HepG2 (cell line): ENCODE data around the gene TMEM250. TPM values are rescaled to one million over a fixed set of nuclear protein-coding genes. Genes with fewer than 3 reads are reported as not detected.

Source experiments
- ARHGAP35 ChIP-seq: sonication (generic); formaldehyde crosslinking; IDR thresholded peaks from 2 replicates; pipeline ENCODE4 v1.9.0; 2022; ENCODE audit warnings: mild to moderate bottlenecking, inconsistent platforms, moderate library complexity, missing genetic modification reagents, borderline replicate concordance
- ARID2 ChIP-seq: sonication (generic); formaldehyde crosslinking; IDR thresholded peaks from 2 replicates; pipeline ENCODE4 v1.8.1; 2022; ENCODE audit warnings: mild to moderate bottlenecking, missing genetic modification reagents, borderline replicate concordance
- DZIP1 ChIP-seq: sonication (generic); formaldehyde crosslinking; IDR thresholded peaks from 2 replicates; pipeline ENCODE4 v1.5.0; 2020; ENCODE audit warnings: mild to moderate bottlenecking, missing genetic modification reagents
- ELF4 ChIP-seq: sonication (generic); formaldehyde crosslinking; IDR thresholded peaks from 2 replicates; pipeline ENCODE4 v1.5.0; 2020; ENCODE audit warnings: missing genetic modification reagents, mild to moderate bottlenecking, moderate library complexity, borderline replicate concordance
- GZF1 ChIP-seq: sonication (generic); formaldehyde crosslinking; IDR thresholded peaks from 2 replicates; pipeline ENCODE4 v1.5.1; 2020; ENCODE audit warnings: mild to moderate bottlenecking, missing genetic modification reagents
- IRF9 ChIP-seq: sonication (generic); formaldehyde crosslinking; IDR thresholded peaks from 2 replicates; pipeline ENCODE4 v1.8.0; 2022; ENCODE audit warnings: missing genetic modification reagents, mild to moderate bottlenecking, borderline replicate concordance
- PRDM4 ChIP-seq: sonication (generic); formaldehyde crosslinking; IDR thresholded peaks from 2 replicates; pipeline ENCODE4 v1.9.0; 2021; ENCODE audit warnings: missing genetic modification reagents, borderline replicate concordance
- SOX5 ChIP-seq: IDR thresholded peaks from 2 replicates; pipeline ENCODE4 v1.6.1; 2016; ENCODE audit warnings: borderline replicate concordance
- SRY ChIP-seq: sonication (generic); formaldehyde crosslinking; IDR thresholded peaks from 2 replicates; pipeline ENCODE4 v1.8.0; 2022; ENCODE audit warnings: mild to moderate bottlenecking, missing genetic modification reagents
- ZNF33B ChIP-seq: sonication (generic); formaldehyde crosslinking; IDR thresholded peaks from 2 replicates; pipeline ENCODE4 v1.5.1; 2020; ENCODE audit warnings: mild to moderate bottlenecking, missing genetic modification reagents
- ZNF746 ChIP-seq: sonication (generic); formaldehyde crosslinking; IDR thresholded peaks from 2 replicates; pipeline ENCODE4 v1.8.0; 2022; ENCODE audit warnings: mild to moderate bottlenecking, missing genetic modification reagents
- polyA plus RNA-seq, 8 experiments: library from polyadenylated mRNA; depleted of rRNA in 3 of 8; stranded (reverse) in 7 of 8; unstranded in 1 of 8; fragments of >200 nt; fragmentation: Illumina TruSeq in 4 of 8; extraction: Trizol in 4 of 8; gene quantifications; 2 replicates each; pipeline versions ENCODE4 v1.2.1 to v1.2.3, GENCODE V29; 2011 to 2016; ENCODE audit warnings: low read depth in 4 of 8, missing spikeins in 1 of 8, mixed read lengths in 1 of 8; ENCODE audit not compliant: insufficient read depth in 1 of 8
- total RNA-seq, 5 experiments: library from RNA; depleted of rRNA; stranded (reverse); fragments of >200 nt; fragmentation: Illumina TruSeq; extraction: Trizol; gene quantifications; 2 replicates each; pipeline ENCODE4 v1.2.3, GENCODE V29; 2016; ENCODE audit warnings: low read depth in 1 of 5
- TF ChIP-seq, protein P1 (sequence below): sonication (generic); formaldehyde crosslinking; IDR thresholded peaks from 2 replicates; pipeline ENCODE4 v1.8.1; 2023; ENCODE audit warnings: mild to moderate bottlenecking, missing genetic modification reagents
- TF ChIP-seq, protein P2 (sequence below): sonication (generic); formaldehyde crosslinking; IDR thresholded peaks from 2 replicates; pipeline ENCODE4 v1.4.0; 2020; ENCODE audit warnings: missing genetic modification reagents, mild to moderate bottlenecking, borderline replicate concordance

Gene TMEM250
- total and polyA plus RNA-seq, 2 of the 13 experiments (the other 11 are each of a cell fraction or from before 2014, with no cell fraction given) = 5.5 to 13.9 TPM

GRCh38 chr9:136122425-136123383, 4.0 kb upstream of the TMEM250 start (continued):
- TF ChIP-seq, protein P1, sequence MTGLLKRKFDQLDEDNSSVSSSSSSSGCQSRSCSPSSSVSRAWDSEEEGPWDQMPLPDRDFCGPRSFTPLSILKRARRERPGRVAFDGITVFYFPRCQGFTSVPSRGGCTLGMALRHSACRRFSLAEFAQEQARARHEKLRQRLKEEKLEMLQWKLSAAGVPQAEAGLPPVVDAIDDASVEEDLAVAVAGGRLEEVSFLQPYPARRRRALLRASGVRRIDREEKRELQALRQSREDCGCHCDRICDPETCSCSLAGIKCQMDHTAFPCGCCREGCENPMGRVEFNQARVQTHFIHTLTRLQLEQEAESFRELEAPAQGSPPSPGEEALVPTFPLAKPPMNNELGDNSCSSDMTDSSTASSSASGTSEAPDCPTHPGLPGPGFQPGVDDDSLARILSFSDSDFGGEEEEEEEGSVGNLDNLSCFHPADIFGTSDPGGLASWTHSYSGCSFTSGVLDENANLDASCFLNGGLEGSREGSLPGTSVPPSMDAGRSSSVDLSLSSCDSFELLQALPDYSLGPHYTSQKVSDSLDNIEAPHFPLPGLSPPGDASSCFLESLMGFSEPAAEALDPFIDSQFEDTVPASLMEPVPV (CRISPR knock-in tag) = no peak
- TF ChIP-seq ZNF33B (CRISPR knock-in tag) (peak; percentile 53; the same call in 1 of the 2 replicates), IRF9 (peak; percentile 25; the same call in 1 of the 2 replicates), GZF1 (CRISPR knock-in tag) (no peak), SOX5 (CRISPR knock-in tag) (no peak), ARHGAP35 (CRISPR knock-in tag) (no peak; the same call in 1 of the 2 replicates), ELF4 (CRISPR knock-in tag) (no peak), ZNF746 (no peak), ARID2 (CRISPR knock-in tag) (no peak), SRY (CRISPR knock-in tag) (0 out of 2 replicates have a peak, but pooled peaks have one; percentile 45), DZIP1 (no peak), PRDM4 (0 out of 2 replicates have a peak, but pooled peaks have one; percentile 30)
- TF ChIP-seq, protein P2, sequence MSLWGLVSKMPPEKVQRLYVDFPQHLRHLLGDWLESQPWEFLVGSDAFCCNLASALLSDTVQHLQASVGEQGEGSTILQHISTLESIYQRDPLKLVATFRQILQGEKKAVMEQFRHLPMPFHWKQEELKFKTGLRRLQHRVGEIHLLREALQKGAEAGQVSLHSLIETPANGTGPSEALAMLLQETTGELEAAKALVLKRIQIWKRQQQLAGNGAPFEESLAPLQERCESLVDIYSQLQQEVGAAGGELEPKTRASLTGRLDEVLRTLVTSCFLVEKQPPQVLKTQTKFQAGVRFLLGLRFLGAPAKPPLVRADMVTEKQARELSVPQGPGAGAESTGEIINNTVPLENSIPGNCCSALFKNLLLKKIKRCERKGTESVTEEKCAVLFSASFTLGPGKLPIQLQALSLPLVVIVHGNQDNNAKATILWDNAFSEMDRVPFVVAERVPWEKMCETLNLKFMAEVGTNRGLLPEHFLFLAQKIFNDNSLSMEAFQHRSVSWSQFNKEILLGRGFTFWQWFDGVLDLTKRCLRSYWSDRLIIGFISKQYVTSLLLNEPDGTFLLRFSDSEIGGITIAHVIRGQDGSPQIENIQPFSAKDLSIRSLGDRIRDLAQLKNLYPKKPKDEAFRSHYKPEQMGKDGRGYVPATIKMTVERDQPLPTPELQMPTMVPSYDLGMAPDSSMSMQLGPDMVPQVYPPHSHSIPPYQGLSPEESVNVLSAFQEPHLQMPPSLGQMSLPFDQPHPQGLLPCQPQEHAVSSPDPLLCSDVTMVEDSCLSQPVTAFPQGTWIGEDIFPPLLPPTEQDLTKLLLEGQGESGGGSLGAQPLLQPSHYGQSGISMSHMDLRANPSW (CRISPR knock-in tag) = no peak
